Cardiac septum (tissue), 1 donor: ENCODE data around the gene DENND1A. TPM values are rescaled to one million over a fixed set of nuclear protein-coding genes. Genes with fewer than 3 reads are reported as not detected.
"Not testable (repeated sequence)": the region's sequence is repeated elsewhere in the genome, so short reads cannot be mapped to it uniquely, and the experiment has no call there.

Source experiments
- DNase-seq: peaks from one replicate; pipeline ENCODE4 v3.0.0-alpha.2; 2020; ENCODE audit warnings: low spot score
- intact Hi-C: fragments of 100-400 bp; cut with DNase I; formaldehyde crosslinking; loops from one replicate; pipeline ENCODE4 v1.14.0; 2022
- total RNA-seq: library from RNA; stranded (reverse); fragmentation: NEBNext Ultra II Directional; extraction: Animal tissue kit (Norgen Biotek cat#: 25700); gene quantifications from one replicate; pipeline ENCODE4 v1.2.1, GENCODE V29; 2021
- donor health status: DM: no; HTN: no; CAD: no.

Gene DENND1A
- total RNA-seq, 1 donor from 2014 or later: 16.0 TPM

- no peak for DNase-seq
- intact Hi-C loops: no loop called here
These were observed 183.2 kb downstream of the DENND1A start for GRCh38 chr9:123746765-123747164.

GRCh38 chr9:123745933-123746332, 184.0 kb downstream of the DENND1A start:
- intact Hi-C loops: no loop called here
- no peak for DNase-seq

GRCh38 chr9:123745451-123745850, 184.5 kb downstream of the DENND1A start:
- intact Hi-C loops: no loop called here
- no peak for DNase-seq

GRCh38 chr9:123743737-123744136, 186.2 kb downstream of the DENND1A start:
- intact Hi-C loops: no loop called here
- no peak for DNase-seq

GRCh38 chr9:123742009-123742767, 187.7 kb downstream of the DENND1A start:
- intact Hi-C loops: no loop called here

GRCh38 chr9:123741214-123741613, 188.7 kb downstream of the DENND1A start:
- DNase-seq: no peak
- intact Hi-C loops: no loop called here

More at GRCh38 chr9:123742009-123742767, 187.7 kb downstream of the DENND1A start:
- DNase-seq: no peak

GRCh38 chr9:123739902-123740301, 190.0 kb downstream of the DENND1A start:
- DNase-seq: no peak
- intact Hi-C loops: no loop called here

- DNase-seq: no peak
- intact Hi-C loops: no loop called here
These were observed 190.5 kb downstream of the DENND1A start for GRCh38 chr9:123739387-123739786.

GRCh38 chr9:123738648-123739047, 191.3 kb downstream of the DENND1A start:
- no peak for DNase-seq
- intact Hi-C loops: no loop called here

- DNase-seq: no peak
- intact Hi-C loops: no loop called here
These were observed 194.6 kb downstream of the DENND1A start for GRCh38 chr9:123735376-123735775.

GRCh38 chr9:123728571-123728970, 201.4 kb downstream of the DENND1A start:
- intact Hi-C loops: loop anchor here (10.0 kb wide), 1 partner anchor 316 kb away; no protein-coding TSS in a partner anchor

GRCh38 chr9:123727332-123727731, 202.6 kb downstream of the DENND1A start:
- intact Hi-C loops: loop anchor here (10.0 kb wide), 1 partner anchor 317 kb away; no protein-coding TSS in a partner anchor
- DNase-seq: no peak

More at GRCh38 chr9:123728571-123728970, 201.4 kb downstream of the DENND1A start:
- DNase-seq: not testable (repeated sequence)

GRCh38 chr9:123725389-123725788, 204.5 kb downstream of the DENND1A start:
- intact Hi-C loops: loop anchor here (10.0 kb wide), 1 partner anchor 319 kb away; no protein-coding TSS in a partner anchor
- no peak for DNase-seq

GRCh38 chr9:123724211-123724796, 205.6 kb downstream of the DENND1A start:
- no peak for DNase-seq
- intact Hi-C loops: loop anchor here (10.0 kb wide), 1 partner anchor 320 kb away; no protein-coding TSS in a partner anchor

GRCh38 chr9:123723135-123723875, 206.6 kb downstream of the DENND1A start:
- no peak for DNase-seq
- intact Hi-C loops: loop anchor here (10.0 kb wide), 1 partner anchor 321 kb away; no protein-coding TSS in a partner anchor

GRCh38 chr9:123722378-123722777, 207.5 kb downstream of the DENND1A start:
- intact Hi-C loops: loop anchor here (10.0 kb wide), 1 partner anchor 322 kb away; no protein-coding TSS in a partner anchor
- DNase-seq: no peak

GRCh38 chr9:123718188-123718587, 211.7 kb downstream of the DENND1A start:
- intact Hi-C loops: no loop called here
- no peak for DNase-seq

- intact Hi-C loops: no loop called here
- no peak for DNase-seq
These were observed 212.2 kb downstream of the DENND1A start for GRCh38 chr9:123717581-123718175.

GRCh38 chr9:123716339-123716945, 213.5 kb downstream of the DENND1A start:
- DNase-seq: no peak
- intact Hi-C loops: no loop called here
